Measurements from ENCODE around the gene S100A7A. TPM values are rescaled to one million over a fixed set of nuclear protein-coding genes. Genes with fewer than 3 reads are reported as not detected.
"Not testable (repeated sequence)": the region's sequence is repeated elsewhere in the genome, so short reads cannot be mapped to it uniquely, and the experiment has no call there.

Gene S100A7A
- total RNA-seq, 6 donors from 2014 or later = not detected

DNA sequence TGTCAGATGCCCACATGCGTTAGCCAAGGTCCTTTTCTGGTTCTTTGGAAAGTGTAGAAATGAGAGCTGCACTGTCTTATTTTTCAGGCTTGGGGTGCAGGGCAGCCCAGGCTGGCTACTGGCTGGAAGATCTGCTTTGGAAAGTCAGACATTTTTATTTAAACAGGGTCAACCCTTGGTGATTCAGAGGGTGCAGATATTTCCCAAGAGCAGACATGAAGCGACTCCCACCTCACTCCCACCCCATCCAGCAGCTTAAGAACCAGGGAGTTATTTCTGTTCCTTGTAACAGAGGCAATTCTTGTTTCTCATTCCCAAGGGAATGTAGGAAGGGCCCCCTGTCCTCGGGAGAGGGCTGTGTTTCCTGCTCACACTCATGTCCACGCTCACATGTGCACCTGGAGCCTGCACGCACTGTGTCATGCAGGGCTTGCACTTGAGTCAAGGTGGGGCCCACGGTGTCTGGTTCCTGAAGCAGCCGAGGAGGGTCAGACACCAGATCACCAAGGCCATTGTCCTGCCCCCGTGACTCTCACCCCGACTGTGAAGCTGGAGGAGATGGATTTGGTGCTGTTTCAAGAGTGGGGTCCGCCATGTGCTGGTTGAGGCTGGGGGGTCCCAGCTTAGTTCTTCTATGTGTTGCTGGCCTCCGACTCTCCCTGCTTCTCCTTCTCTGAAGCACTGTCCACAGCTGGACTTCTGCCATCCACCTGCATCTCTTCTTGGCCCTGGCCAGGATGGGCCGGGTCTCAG is 992 bp downstream of the S100A7A start:
- H3K36me3 ChIP-seq = no peaks in the 10 kb centered on the region
- no peak overlapping the region for H3K27ac ChIP-seq
- H3K4me1 ChIP-seq = no peaks in the 10 kb centered on the region
- WGBS, 2 donors = 83 to 87% methylated on average over 11 to 12 of the region's 12 CpGs
- TF ChIP-seq, protein P1, sequence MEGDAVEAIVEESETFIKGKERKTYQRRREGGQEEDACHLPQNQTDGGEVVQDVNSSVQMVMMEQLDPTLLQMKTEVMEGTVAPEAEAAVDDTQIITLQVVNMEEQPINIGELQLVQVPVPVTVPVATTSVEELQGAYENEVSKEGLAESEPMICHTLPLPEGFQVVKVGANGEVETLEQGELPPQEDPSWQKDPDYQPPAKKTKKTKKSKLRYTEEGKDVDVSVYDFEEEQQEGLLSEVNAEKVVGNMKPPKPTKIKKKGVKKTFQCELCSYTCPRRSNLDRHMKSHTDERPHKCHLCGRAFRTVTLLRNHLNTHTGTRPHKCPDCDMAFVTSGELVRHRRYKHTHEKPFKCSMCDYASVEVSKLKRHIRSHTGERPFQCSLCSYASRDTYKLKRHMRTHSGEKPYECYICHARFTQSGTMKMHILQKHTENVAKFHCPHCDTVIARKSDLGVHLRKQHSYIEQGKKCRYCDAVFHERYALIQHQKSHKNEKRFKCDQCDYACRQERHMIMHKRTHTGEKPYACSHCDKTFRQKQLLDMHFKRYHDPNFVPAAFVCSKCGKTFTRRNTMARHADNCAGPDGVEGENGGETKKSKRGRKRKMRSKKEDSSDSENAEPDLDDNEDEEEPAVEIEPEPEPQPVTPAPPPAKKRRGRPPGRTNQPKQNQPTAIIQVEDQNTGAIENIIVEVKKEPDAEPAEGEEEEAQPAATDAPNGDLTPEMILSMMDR (IDR thresholded peaks at IDR 0.05) = no peak
- TF ChIP-seq EP300 (IDR thresholded peaks at IDR 0.05) = no peak
- TF ChIP-seq POLR2A (IDR thresholded peaks at IDR 0.05) = no peak
- no peak for TF ChIP-seq POLR2AphosphoS5 (IDR thresholded peaks at IDR 0.05)
- DNase-seq (no peak), ATAC-seq (ENCODE audit: low FRiP score in 2 of 2) (no peak)
- H3K9me3 ChIP-seq = no peaks in the 10 kb centered on the region
- H3K4me3 ChIP-seq = no peak overlapping the region
- no peaks in the 10 kb centered on the region for H3K27me3 ChIP-seq

DNA sequence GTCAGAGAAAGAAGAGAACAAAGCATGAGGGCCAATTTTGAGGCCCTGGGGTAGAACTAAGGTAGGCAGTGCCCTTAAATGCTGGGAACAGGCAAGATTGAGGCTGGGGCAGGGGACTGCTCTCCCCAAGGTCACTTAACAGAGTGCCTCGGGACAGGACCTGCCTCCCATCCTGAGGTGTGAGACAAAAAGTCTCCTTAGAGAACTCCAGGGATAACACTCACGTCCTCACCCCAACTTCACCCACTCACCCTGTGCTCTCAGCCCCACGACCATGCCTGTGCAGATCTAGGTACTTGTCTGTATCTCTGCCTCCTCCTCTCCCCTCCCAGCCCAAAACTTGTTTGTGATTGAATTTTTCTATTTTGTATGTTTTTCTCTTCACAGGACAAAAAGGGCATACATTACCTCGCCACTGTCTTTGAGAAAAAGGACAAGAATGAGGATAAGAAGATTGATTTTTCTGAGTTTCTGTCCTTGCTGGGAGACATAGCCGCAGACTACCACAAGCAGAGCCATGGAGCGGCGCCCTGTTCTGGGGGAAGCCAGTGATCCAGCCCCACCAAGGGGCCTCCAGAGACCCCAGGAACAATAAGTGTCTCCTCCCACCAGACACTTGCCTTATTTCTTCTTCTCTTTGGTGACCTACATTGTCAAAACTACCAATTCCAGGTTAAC is 2.6 kb downstream of the S100A7A start:
- 65 to 66% methylated on average over 7 of the region's 7 CpGs for WGBS, 2 donors

DNA sequence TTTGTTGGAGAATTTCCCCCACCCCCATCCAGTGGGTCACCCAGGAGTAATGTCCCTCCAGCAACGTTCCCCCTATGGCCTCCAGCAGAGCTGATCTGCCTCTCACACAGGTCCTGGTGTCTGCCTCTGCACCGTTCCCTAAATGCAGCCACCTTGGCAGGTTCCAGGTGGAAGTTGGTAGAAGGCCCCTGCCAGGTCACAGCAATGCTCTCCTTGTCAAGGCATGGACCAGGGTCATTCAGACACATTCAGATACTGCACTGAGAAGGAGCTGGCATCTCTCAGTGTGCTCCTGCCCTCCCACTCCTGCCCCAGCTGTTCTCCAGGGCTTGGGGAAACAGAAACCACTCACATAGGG is 3.1 kb downstream of the S100A7A start:
- WGBS, 2 donors = 42 to 57% methylated on average over 2 of the region's 2 CpGs
- DNase-seq; H3K36me3 ChIP-seq; H3K4me1 ChIP-seq; H3K4me3 ChIP-seq; ATAC-seq (ENCODE audit: low FRiP score in 2 of 2); H3K27me3 ChIP-seq; H3K27ac ChIP-seq; H3K9me3 ChIP-seq: not testable (repeated sequence)

More for the DNA sequence above, 2.6 kb downstream of the S100A7A start:
- not testable (repeated sequence) for H3K4me1 ChIP-seq; DNase-seq; H3K4me3 ChIP-seq; H3K36me3 ChIP-seq; H3K27ac ChIP-seq; ATAC-seq (ENCODE audit: low FRiP score in 2 of 2); H3K27me3 ChIP-seq; H3K9me3 ChIP-seq

DNA sequence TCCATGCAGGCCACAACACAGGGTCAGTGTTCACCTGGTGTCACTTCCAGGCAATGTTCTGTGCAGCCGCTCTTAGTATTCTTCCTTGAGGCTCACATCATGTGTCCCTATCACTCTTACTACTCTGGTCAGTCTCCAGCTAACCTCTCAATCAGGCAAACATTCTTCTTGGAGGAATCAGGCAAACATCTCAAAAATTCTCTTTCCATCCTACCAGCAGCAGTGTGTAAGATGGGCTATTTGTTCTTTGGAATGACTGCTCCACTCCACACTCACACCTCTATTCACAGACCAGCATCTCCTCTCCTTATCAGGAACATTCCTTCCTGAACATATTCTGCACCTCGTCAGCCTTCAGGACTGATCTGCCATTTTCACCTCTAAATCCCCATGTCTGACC is 4.0 kb downstream of the S100A7A start:
- DNase-seq (no peak), ATAC-seq (ENCODE audit: low FRiP score in 2 of 2) (no peak)
- TF ChIP-seq POLR2A (IDR thresholded peaks at IDR 0.05) = no peak
- TF ChIP-seq EP300 (IDR thresholded peaks at IDR 0.05) = no peak
- TF ChIP-seq POLR2AphosphoS5 (IDR thresholded peaks at IDR 0.05) = no peak
- TF ChIP-seq, protein P1 (IDR thresholded peaks at IDR 0.05) = no peak
- 68 to 84% methylated on average over 2 of the region's 2 CpGs for WGBS, 2 donors
- H3K27ac ChIP-seq = no peak overlapping the region
- H3K27me3 ChIP-seq = no peaks in the 10 kb centered on the region
- H3K4me3 ChIP-seq = no peak overlapping the region
- H3K9me3 ChIP-seq = no peaks in the 10 kb centered on the region
- no peaks in the 10 kb centered on the region for H3K36me3 ChIP-seq
- H3K4me1 ChIP-seq = no peaks in the 10 kb centered on the region

DNA sequence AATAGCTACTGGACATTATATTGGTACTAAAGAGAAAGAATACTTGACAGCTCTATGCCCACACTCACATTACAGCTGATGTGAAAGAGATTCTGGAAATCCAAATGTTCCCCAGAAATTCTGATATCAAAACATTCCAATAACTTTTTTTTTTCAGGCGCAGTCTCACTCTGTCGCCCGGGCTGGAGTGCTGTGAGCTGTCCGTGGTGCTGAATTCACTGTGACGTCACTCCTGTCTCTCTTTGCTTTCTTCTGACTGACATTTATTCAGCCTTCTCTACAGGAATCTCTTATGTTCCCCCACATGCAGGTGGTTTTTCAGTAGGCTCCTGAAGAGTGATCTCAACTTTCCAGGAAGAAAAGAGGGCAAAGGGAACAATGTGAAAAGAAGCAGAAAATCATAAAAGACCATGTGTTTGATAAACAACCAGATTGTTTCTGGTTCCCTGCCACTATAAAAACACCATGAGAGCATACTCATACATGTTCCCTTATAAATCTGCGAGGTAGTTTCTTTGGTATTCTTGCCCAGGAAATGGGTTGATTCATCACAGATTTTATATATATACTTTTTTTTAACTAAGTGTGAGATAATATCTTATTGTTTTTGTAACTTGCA is 6.2 kb downstream of the S100A7A start:
- no peaks in the 10 kb centered on the region for H3K4me1 ChIP-seq
- DNase-seq (peak in 1 of 2 donors; percentile 69), ATAC-seq (ENCODE audit: low FRiP score in 2 of 2) (peak in 1 of 2 donors; percentile 71)
- no peak overlapping the region for H3K27ac ChIP-seq
- no peaks in the 10 kb centered on the region for H3K36me3 ChIP-seq
- WGBS, 2 donors = 9 to 10% methylated on average over 6 of the region's 6 CpGs
- H3K9me3 ChIP-seq = no peaks in the 10 kb centered on the region
- no peak overlapping the region for H3K4me3 ChIP-seq
- no peak for TF ChIP-seq POLR2AphosphoS5 (IDR thresholded peaks at IDR 0.05)
- no peak for TF ChIP-seq EP300 (IDR thresholded peaks at IDR 0.05)
- H3K27me3 ChIP-seq = no peaks in the 10 kb centered on the region

DNA sequence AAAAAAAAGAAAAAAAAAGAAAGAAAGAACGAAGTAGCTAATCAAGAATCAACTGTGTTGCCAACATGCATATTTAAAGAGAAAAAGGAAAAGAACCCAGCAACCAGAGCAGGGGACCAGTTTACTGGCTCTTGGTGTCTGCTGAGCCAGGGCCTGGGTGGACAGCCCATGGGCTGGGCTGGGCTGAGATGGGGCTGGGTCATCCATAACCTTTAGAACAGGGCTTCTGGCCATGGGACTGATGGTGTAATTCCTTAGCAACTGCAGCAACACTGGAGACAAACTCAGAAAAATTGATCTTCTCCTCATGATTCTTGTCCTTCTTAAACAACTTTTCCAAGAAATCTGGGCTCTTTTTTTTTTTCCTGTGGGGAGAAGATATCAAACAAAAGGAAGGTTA is 10.5 kb downstream of the S100A7A start:
- Histone ChIP-seq H3K27me3 (no peaks in the 10 kb centered on the region), H3K36me3 (no peaks in the 10 kb centered on the region), H3K27ac (no peak overlapping the region), H3K9me3 (no peaks in the 10 kb centered on the region), H3K4me3 (no peak overlapping the region), H3K4me1 (no peaks in the 10 kb centered on the region)
- TF ChIP-seq EP300 (IDR thresholded peaks at IDR 0.05) (no peak), POLR2A (IDR thresholded peaks at IDR 0.05) (no peak), POLR2AphosphoS5 (IDR thresholded peaks at IDR 0.05) (no peak)
- TF ChIP-seq, protein P1 (IDR thresholded peaks at IDR 0.05) = no peak
- 20 to 50% methylated on average over 1 of the region's 1 CpG for WGBS, 2 donors
- ATAC-seq (ENCODE audit: low FRiP score in 2 of 2) = no peak
- DNase-seq = no peak
